Kidney tubule cell (primary cell): Measurements from ENCODE around the gene PJA1.

ENCODE experiments used
- DNase-seq: peaks from one replicate; pipeline ENCODE4 v3.0.0-alpha.2; 2018; ENCODE audit warnings: low spot score

PJA1 gene

DNA sequence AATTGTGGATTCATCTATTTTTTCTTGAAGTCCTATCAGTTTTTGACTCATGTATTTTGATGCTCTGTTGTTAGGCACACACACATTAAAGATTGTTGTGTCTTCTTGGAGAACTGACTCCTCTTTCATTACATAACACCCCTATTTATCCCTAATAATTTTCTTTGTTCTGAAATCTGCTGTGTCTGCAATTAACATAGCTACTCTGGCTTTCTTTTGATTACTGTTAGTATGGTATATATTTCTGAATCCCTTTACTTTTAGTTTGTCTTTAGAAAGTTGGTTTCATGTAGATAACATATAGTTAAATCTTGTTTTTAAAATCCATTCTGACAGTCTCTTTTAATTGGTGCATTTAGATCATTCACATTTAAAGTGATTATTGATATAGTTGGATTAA is 5.1 kb upstream of the PJA1 start:
- no peak for DNase-seq

- DNase-seq: peak; percentile 15
Observed at GRCh38 chrX:69163936-69164741, 1.1 kb downstream of the PJA1 start.

DNA sequence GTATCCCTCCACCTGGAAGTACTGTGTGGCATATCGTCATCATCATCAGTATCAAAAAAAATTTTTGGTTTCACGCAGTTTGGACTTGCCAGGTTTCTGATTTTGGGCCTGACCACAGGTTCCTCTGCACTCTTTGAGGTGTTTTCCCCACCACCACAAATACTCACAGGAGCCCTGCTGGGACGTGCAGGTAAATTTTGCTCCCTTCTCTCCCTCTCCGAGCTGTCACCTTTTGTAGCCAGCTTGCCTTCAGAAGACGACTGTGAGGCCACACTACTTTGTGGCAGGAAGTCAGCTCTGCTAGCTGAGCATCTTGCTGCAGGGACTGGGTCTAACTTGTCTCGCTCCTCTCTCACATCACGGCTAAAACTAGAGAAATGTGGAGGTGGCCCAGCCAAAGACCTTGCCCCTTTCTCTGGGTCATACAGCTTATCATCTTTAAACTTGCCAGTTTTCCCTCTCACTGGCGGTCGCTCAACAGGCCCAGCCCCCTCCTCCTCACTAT is 2.8 kb downstream of the PJA1 start:
- DNase-seq: no peak

DNA sequence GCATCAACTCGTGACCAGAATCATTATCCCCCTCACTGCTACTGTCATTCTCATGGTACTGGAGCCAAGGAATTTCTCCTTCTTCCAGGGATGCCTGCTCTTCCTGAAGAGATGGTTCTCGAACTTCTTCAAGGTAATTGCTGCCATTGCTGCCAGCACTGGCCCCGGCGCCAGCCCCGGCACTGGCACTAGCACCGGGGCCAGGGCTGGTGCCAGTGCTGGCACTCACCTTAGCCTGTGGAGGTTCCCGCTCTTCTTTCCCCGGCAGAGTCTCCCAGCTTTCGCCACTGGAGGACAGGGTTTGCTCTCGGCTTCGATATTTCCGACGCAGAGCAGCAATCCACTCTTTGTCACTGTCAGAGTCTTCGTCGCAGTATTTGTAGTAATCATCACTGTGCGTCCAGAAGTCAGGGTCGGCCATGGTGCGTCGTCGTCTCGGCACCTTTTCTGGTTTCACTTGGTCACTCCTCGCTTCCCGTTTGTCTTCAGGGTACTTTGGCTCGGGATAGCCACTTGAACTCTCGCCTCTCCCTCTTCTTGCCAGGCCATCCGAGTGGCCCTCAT is 3.4 kb downstream of the PJA1 start:
- no peak for DNase-seq

DNA sequence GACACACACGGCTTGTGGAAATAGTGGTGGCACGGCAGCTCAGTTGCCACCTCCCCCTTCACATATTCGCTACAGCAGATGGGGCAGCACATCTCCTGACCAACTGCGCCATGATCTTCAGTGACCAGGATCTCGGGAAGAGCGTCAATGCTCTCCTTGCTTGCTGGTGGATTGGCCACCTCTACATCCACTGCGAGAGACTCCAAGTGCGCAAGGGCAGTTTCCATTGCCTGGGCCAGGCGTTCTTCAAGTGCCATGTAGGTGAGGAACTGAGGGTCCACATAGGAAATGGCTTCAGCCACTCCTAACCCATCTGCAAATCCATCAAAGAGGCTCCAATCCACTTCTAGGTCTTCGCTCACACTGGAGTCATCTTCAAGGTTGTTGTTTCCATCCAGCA is 3.9 kb downstream of the PJA1 start:
- DNase-seq: no peak

- DNase-seq: peak; percentile 88
Observed at GRCh38 chrX:69158166-69158980, 6.9 kb downstream of the PJA1 start.

DNA sequence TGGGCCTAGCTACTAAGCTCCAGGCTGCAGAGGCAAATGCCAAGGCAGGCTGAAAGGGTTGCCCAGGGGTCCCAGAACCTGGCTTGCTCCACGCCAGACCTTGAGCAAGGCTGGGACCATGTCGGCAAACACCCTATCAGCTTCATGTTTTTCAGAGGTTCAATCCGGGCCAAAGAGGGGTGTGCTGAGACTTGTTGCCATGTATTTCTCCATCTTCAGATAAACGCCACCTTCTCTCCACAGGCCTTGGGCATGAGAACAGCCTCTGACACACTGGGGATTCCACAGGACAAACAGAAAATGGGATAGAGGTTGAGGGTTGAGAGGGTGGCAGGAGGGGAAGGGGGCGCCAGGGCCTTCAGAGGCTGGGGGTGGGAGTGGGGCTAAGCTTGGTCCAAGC is 8.6 kb downstream of the PJA1 start:
- DNase-seq: no peak

- DNase-seq: no peak
Observed at GRCh38 chrX:69155786-69156520, 9.3 kb downstream of the PJA1 start.

DNA sequence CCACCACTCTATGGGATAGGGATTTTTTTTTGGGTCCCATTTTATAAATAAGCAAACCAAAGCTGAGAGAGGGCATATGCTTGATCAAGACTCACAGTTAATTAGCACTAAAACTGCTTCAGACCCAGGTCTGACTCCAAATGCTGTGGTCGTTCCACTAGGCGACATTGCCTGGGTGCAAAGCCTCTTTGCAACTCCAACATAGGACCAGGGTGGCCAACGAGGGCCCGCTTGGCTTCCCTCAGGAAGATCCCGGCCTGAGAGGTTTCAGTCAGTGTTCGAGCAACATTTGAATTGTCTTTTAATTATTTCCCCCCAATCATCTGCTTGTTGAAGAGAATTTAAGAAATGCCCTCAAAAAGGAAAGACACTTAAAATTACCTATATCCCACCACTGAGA is 11.2 kb downstream of the PJA1 start:
- DNase-seq: no peak

DNA sequence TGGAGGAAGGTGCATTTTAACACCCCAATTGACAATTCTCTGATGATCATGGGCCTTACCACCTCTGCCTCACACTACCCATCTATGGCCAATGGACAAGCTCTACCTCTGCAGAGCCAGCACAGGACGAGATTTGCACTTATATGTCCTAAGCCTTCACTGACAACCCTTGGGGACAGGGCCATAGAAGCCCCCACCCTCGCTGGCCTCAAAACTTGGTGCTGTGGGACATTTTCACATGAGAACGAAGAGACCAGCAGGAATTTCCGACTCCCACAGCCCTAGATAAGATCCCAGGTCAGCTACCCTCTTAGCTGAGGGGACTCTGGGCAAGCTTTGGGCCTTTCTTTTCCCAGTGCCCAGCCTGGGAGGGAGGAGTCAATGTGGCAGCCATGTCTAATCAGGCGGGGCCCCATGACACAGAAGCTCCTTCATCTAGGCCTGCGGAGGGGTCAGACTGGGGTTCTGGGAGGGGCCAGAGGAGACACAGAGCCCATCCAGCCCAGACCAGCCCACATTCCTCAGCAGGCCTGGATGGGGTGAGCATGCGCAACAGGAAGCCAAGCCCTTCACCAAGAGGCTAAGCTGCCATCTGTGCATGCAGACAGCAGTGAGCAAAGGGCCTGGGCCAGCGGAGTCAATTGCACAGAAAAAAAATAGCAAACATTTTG is 12.1 kb downstream of the PJA1 start:
- no peak for DNase-seq

- DNase-seq: peak; percentile 84
Observed at GRCh38 chrX:69152417-69152841, 12.8 kb downstream of the PJA1 start.

DNA sequence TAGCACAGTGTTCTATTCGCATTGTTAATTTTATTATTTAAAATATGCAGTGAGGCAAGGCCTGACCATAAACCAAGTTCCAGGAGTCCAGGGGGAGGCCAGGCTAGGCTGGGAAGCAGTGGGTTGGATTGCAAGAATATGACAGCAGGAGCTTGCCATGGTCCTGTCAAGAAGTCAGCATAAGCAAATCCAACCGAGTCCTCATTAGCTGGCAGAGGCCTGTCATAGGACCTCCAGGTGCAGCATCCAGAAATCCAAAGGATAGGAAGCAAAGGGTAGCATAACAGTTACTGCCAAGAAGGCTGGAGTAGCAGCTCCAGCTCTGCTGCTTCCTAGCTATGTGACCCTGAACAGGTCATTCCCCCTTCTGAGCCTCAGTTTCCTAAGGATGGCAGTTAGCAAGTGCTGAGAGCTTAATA is 13.4 kb downstream of the PJA1 start:
- no peak for DNase-seq

DNA sequence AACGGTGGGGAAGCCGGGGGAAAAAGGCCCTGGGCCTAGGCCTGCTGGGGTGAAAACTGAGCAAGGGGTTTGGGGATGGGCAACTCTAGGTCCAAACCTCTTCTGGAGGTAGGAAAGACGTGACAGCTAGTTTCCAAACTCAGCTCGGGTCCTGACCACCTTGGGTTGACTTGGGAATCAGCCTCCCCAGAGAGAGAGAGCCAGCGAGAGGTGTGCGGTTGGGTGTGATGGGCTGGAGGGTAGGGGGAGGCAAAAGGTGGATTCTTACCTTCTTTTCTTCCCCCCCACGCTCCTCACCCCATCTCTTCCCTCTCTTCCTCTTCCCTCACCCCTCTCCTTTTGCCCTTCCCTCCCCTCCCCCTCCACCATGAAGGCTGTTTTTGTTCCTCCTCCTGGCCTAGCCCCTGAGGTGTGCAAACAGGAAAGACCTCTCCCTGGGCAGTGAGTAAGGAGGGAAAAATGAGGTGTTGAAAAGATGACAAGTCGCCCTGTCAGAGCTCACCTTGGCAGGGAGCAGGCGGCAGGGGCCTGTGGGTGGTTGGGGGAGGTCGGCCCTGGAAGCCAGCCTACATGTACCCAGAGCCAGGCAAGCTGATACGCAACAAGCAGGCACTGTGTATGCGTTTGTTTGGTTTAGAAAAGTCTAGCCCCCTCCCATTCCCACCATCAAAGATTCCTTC is 14.8 kb downstream of the PJA1 start:
- DNase-seq: peak; percentile 85

DNA sequence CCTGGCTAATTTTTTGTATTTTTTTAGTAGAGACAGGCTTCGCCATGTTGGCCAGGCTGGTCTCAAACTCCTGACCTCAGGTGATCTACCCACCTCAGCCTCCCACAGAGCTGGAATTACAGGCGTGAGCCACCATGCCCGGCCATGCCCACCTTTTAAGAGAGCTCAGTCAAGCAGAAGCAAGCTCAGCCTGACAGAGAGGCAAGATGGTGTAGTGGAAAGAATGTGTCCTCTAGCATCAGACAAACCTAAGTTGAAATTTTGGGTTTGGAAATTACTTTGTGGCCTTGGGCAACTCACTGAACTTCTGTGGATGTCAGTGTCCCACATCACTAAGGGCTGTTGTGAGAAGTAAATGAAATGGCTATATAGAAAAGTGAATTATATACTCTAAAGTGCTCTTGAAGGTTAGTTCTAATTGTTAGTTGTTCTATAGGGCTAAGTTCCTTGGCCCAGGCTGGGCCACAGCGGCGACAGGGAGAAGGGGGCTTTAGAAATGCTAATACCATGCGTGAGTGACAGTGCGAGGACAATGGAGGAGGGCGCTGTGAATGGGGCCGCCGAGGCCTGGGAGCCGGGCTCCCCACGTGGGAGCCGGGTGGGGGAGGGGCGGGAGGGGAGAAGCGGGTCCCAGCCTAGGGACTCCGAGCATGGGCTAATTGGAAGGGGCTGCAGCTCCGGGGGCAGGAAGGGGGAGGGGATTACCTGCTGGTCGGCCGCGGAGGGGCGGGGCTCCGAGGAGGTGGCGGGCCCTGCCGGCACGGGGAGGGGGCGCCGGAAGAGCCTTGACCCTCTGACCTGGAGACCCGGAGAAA is 15.6 kb downstream of the PJA1 start:
- DNase-seq: no peak

GRCh38 chrX:69148946-69149345 is 16.3 kb downstream of the PJA1 start:
- DNase-seq: no peak

GRCh38 chrX:69146739-69147138 is 18.5 kb downstream of the PJA1 start:
- DNase-seq: no peak

- no peak for DNase-seq
Observed at GRCh38 chrX:69145714-69146113, 19.5 kb downstream of the PJA1 start.

DNA sequence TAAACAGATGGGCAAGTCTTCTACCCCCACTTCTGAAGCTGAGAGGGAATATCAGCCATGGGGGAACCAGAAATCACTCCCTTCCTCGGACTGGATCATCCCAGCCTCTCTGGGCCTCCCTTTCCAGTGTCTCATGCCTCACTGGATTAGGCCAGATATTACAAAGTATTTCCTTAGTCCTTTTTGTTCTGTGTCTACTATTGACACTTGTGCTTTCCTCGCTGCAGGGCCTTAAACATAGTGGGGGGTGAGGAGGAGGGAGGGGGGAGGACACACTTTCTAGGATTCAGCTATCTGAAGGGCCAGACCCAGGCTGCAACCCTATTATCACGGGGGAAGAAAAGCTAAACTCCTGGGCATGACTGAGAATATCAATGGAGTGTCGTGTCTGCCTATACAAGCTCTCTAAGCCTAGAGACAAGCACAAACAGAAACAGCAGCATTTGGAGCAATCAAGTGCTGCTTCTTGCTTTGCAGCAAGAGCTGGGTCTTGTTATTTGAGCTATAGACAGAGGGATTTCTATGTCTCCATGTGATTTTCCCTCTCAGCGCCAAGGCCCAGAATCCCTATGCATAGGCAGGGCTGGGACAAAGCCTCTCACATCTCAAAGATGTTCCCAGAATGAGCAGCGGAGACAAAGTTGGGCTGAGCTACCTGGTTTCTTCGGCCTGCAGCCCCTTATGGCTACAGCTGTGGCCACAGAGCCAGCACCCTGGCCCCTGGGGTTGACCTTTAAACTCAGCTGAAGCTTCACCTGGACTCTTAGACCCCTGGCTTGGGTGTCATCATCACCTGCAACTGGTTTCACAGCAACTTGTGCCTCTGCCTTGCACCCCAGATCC is 20.2 kb downstream of the PJA1 start:
- no peak for DNase-seq

DNA sequence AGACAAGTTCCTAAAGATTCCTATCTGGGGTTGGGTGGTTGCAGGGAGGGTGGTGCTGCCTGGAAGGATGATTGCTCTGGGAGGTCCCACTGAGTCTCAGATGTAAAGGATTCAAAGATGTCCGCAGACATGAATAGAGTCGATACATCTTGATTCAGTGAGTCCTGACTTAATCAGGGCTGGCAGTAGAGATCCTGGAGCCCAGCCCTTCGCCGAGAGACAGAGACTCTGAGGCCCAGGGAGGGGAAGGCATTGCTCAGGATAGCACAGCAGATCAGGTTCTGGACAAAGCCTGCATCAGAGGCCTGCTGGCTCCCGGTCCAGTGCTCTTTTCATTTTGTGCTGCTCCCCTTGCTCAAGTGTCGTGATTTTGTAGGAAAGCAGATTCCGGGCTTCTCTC is 21.7 kb downstream of the PJA1 start:
- no peak for DNase-seq
